DLD1 (cell line): Measurements from ENCODE around the gene THAP10.
"Not testable (repeated sequence)": the region's sequence is repeated elsewhere in the genome, so short reads cannot be mapped to it uniquely, and the experiment has no call there.

Experiments
- in situ Hi-C: cut with HindIII; loops from 2 replicates; pipeline ENCODE4 v1.10.0; 2017; ENCODE audit warnings: low sequenced_read_pairs

Gene THAP10

DNA sequence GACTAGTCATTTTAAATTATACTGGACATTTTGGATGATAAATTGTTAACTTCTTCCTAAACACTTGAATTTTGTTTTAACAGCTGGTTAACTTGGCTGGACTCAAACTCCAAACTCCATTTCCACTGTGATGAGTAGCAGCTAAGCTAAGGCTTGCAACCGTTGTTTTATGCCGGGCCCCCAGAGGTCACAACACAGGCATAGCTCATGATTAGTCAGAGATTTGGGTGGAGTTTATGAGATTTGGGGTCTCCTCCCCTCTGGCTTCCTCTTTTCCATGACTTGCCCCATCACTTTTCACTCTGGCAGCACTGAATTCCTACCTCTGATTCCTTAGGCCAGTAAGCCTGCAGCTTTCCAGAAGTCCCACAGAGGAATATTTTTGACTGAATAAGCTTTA lies 12.8 kb downstream of the THAP10 start:
- in situ Hi-C loops: no loop called here

DNA sequence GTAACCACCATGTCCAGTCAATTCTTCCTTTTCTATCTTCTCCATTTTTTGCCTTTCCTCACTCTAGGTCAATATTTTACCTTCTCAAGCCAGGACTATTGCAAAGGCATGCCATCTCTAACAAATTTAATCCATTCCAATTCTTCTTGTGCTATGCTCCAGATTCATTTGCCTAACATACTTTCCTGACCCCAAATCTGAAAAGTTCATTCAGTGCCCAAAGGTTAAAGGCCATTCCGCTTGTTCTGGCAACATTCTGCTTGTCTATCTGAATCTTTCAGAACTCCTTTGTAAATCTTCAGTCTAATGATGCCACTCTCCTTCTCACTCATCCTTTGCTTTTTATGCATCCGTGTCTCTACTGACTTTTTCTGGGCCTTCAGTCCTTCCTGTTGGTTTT lies 15.6 kb downstream of the THAP10 start:
- in situ Hi-C loops: no loop called here

- in situ Hi-C loops: no loop called here
Measured at GRCh38 chr15:70876011-70876410, 16.2 kb downstream of the THAP10 start.

- in situ Hi-C loops: no loop called here
Measured at GRCh38 chr15:70875001-70875782, 17.0 kb downstream of the THAP10 start.

DNA sequence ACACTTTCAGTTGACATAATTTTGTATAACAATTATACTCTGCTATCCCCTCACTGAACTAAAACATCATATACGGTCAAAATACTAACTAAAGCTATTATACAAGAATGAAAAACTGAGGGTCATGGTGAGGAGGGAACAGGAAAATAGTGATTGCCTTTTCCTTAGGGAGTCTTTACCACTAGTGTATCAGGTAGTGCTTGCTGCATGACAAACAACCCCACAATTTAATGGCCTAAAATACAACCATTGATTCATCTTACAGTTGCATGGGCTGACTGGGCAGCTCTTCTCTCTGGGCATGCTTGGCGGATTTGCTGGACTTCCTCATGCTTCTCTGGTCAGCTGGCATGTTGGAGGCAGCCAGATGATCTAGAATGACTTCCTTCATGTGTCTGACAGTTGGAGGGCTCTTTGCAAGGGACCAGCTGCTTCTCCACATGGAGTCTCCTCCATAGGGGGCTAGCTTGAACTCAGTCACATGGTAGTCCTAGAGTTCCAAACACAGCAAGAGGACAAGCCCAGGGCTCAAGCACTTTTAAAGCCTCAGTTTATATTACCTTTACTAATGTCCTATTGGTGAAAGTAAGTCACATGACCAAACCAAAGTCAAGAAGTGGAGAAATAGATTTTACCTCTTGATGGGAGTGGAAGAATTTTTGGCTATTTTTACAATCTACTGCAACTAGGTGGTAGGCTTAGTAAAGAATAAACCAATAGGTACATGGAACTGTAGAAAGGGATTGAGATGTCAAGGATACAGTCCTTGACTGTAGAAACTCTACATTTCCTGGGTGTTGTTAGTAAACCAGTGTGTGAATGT lies 18.8 kb downstream of the THAP10 start:
- in situ Hi-C loops: no loop called here

DNA sequence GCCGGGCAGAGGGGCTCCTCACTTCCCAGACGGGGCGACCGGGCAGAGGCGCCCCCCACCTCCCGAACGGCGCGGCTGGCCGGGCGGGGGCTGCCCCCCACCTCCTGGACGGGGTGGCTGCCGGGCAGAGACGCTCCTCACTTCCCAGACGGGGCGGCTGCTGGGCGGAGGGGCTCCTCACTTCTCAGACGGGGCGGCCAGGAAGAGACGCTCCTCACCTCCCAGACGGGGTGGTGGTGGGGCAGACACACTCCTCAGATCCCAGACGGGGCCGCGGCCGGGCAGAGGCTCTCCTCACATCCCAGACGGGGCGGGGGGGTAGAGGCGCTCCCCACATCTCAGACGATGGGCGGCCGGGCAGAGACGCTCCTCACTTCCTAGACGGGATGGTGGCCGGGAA lies 20.7 kb downstream of the THAP10 start:
- in situ Hi-C loops: not testable (repeated sequence)

GRCh38 chr15:70870051-70870450 lies 22.2 kb downstream of the THAP10 start:
- in situ Hi-C loops: no loop called here

DNA sequence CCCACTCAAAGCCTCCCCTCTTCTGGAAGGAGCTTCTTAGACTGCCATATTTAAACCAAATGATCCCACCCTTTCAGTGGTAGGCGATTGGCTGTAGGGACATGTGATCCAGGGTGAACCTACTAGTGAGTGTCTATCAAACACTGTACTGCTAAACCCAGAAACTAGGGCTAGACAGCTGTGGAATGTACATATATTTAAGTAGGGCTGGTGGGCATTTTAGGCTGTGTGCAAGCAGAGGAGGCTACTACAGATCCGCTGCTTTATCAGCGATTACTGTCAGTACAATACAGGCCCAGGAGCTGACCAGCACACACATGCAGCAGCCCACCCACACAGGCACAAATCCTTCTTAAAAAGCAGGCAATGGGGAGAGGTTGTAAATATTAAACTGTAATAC lies 22.9 kb downstream of the THAP10 start:
- in situ Hi-C loops: no loop called here

DNA sequence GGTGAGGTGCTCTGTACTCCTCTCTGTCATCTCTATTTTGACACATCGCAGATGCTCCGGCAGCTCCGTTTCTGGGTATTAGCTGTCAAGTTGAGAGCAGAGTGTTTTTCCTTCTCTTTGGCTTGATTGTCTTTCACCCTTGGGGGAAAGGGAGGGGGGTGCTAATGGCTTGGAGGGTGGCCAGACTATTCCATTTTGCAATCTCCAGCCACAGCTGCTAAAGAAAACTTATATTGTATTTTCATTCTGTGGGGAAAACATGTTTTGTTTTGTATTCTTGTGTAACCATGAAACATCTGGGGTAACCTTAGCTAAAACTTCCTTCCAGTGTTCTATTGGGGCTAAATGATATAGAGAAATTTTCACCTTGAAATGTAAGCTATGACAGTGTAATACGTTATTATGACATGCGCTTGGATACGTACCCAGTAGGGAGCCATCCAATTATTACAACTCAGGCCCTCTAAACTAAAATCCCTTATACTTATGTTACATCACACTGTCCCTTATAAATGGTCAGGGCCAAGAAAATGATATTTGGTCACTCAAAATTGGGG lies 24.2 kb downstream of the THAP10 start:
- in situ Hi-C loops: no loop called here

DNA sequence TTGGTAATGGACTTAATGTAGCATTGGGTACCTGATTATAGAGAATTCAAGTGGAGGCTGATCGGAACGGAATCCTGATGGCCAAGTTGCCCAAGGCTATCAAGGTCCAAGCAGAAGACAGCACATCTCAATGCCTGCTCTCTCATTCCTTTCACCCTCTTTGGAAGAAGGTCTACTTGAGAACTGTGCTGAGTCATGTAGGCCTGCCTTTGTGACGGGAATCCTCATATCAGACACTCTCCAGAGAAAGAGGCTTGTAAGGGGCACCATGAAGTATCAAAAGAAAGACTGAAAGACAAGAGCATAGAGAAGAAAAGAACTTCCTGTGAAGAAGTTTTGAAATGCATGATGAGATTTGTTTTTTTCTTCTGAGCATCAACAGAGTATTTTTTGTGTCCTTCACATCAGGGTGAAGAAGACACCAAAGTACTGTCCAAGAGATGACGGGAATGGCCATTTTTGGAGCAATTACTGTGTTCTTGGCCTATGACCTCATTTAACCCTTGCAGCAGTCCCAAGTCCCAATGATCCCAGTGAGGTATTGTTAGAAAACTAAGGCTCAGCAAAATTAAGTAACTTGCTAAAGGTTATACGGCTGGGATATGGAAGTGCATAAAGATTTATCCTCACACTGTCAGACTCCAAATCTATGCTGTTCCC lies 25.1 kb downstream of the THAP10 start:
- in situ Hi-C loops: no loop called here

DNA sequence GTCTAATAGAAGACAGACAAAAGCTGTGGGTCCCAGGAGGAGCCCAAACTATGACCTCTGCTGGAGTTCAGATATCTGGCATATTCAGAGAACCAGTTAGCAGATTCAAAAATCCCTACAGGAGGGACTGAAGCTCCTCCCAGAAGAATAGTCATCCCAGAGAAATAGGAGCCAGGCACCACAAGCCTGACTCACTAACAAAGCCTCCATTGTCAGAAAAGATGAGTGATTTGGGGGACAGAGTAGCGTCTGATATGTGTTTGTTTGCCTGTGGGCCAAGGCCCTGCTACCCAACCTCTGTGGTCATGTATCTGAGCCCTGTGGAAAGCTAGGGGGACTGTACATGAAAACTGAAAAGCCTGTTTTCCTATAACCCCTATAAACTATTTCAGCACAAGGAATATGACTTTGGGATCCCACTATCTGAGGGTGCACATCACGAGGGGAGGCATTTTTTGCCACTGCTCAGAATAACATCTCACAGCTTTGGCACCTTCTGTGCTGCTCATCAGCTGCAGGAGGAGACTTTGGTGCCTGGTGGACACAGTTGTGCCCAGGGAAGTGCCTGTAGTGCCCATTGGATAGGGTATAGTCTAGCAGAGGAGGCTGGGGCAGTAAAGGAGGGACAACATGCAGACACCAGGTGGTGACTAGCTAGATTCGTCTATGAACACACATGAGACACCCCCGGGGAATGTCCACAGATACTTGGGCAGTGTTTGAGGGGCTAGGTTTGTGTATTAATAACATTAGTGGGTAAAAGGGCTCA lies 28.6 kb downstream of the THAP10 start:
- in situ Hi-C loops: no loop called here

DNA sequence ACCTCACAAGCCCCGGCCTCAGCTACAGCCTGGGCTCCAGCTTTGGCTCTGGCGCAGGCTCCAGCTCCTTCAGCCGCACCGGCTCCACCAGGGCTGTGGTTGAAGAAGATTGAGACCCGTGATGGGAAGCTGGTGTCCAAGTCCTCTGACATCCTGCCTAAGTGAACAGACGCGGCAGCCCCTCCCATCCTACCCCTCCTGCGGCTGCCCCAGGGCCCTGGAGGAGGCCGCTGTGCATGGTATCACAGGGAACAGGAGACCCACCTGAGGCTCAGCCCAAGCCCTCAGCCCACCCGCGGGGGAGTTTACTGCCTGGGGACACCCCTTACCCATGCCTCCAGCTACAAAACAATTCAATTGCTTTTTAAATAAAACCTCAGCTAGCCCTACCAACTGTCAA lies 32.2 kb downstream of the THAP10 start:
- in situ Hi-C loops: no loop called here

GRCh38 chr15:70859322-70859908 lies 32.8 kb downstream of the THAP10 start:
- in situ Hi-C loops: no loop called here

DNA sequence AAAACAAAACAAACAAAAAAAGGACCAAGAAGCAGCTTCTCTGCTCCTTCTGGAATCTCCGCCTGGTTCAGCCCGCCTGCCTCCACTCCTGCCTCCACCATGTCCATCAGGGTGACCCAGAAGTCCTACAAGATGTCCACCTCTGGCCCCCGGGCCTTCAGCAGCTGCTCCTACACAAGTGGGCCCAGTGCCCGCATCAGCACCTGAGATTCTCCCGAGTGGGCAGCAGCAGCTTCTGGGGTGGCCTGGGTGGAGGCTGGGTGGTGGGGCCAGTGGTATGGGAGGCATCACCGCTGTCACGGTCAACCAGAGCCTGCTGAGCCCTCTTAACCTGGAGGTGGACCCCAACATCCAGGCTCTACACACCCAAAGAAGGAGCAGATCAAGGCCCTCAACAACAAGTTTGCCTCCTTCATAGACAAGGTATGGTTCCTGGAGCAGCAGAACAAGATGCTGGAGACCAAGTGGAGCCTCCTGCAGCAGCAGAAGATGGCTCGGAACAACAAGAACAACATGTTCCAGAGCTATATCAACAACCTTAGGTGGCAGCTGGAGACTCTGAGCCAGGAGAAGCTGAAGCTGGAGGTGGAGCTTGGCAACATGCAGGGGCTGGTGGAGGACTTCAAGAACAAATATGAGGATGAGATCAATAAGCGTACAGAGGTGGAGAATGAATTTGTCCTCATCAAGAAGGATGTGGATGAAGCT lies 33.5 kb downstream of the THAP10 start:
- in situ Hi-C loops: not testable (repeated sequence)

DNA sequence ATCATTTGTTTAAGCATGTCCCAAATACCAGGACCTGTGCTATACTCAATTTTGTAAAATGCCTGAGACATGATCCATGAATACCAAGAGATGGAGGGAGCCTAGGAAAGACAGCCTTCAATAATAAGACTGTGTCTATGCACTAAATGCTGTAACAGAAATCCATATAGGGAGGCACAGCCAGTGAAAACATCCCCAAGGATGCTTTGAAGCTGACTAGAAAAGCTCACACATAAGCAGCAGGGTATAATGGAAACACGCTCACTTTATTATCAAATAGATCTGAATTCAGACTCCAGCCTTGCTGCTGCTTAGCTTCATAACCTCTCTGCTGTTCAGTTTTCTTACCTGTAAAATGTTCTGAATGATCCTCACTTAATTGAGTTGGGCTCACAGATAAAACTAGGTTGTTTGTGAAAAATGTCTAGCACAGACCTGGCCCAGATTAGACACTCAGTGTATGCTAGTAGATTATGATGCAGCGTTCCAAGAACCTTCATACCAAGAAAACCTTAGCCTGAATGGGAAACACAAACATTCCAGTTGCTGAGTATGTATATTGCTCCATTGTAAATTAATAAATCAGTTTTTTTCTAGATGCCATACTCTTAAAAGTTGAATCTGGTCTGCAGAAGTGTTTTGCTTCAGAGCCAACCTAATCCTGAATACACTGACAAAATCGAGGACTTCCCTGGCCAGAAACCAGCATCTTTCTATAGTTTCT lies 34.5 kb downstream of the THAP10 start:
- in situ Hi-C loops: no loop called here

GRCh38 chr15:70856884-70857561 lies 35.2 kb downstream of the THAP10 start:
- in situ Hi-C loops: no loop called here

GRCh38 chr15:70856177-70856883 lies 35.9 kb downstream of the THAP10 start:
- in situ Hi-C loops: no loop called here

DNA sequence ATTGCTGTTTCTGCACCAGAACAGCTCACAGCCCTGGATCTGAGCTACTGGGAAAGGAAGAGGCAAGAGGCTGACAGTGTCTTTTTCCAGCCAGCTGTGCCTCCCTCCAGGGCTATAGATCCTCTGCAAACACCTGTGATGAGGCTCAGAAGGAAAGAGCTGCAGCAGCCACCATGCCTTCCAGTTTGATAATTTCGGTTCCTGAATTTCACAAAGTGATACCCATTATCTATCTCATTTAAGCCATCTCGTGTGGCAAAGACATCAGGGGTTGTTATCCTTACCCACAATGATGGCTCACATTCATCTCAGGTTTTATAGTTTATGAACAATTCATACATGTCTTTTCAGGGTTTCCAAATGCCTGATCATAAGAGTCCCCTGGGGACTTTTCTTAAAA lies 36.5 kb downstream of the THAP10 start:
- in situ Hi-C loops: no loop called here
